Neural progenitor cell (in vitro differentiated cells): ENCODE data around the gene ZNF862. TPM values are rescaled to one million over a fixed set of nuclear protein-coding genes. Genes with fewer than 3 reads are reported as not detected.

Source experiments
- DNase-seq: peaks from one replicate; pipeline ENCODE4 v3.0.0-alpha.2; 2016; ENCODE audit warnings: low spot score
- H2AFZ ChIP-seq: fragments of 200-600 bp; sonication (generic); replicated peaks from 2 replicates; pipeline ENCODE4 v1.6.1; 2016; ENCODE audit warnings: antibody characterized with exemption
- H3F3A ChIP-seq: fragments of 200-600 bp; sonication (generic); 2 replicates; pipeline ENCODE4 v1.6.1; 2016; ENCODE audit warnings: antibody characterized with exemption, low read depth
- H3K27ac ChIP-seq: fragments of 200-600 bp; sonication (generic); 2 replicates; pipeline ENCODE4 v1.5.1; 2016; ENCODE audit warnings: mild to moderate bottlenecking
- H3K27me3 ChIP-seq: fragments of 200-600 bp; sonication (generic); 2 replicates; pipeline ENCODE4 v1.6.1; 2016; ENCODE audit warnings: mild to moderate bottlenecking, moderate library complexity
- H3K36me3 ChIP-seq: fragments of 200-600 bp; sonication (generic); 2 replicates; pipeline ENCODE4 v1.5.1; 2016
- H3K4me1 ChIP-seq: fragments of 200-600 bp; sonication (generic); 2 replicates; pipeline ENCODE4 v1.6.1; 2016; ENCODE audit warnings: mixed run types
- H3K4me2 ChIP-seq: fragments of 200-600 bp; sonication (generic); 2 replicates; pipeline ENCODE4 v1.6.1; 2016
- H3K4me3 ChIP-seq: fragments of 200-600 bp; sonication (generic); 2 replicates; pipeline ENCODE4 v1.5.1; 2016
- H3K79me2 ChIP-seq: fragments of 200-600 bp; sonication (generic); 2 replicates; pipeline ENCODE4 v1.6.1; 2016; ENCODE audit warnings: low read depth
- H3K9ac ChIP-seq: fragments of 200-600 bp; sonication (generic); 2 replicates; pipeline ENCODE4 v1.6.1; 2016
- H3K9me3 ChIP-seq: fragments of 200-600 bp; sonication (generic); 2 replicates; pipeline ENCODE4 v1.5.1; 2016; ENCODE audit warnings: low read depth
- H4K20me1 ChIP-seq: fragments of 200-600 bp; sonication (generic); 2 replicates; pipeline ENCODE4 v1.6.1; 2016; ENCODE audit warnings: low read depth
- H3K27ac Mint-ChIP-seq: 3 replicates; pipeline ENCODE4 v1.8.0; 2021; ENCODE audit warnings: mixed read lengths
- H3K27me3 Mint-ChIP-seq: 2 replicates; pipeline ENCODE4 v1.8.0; 2022; ENCODE audit warnings: low read depth, mild to moderate bottlenecking, inconsistent platforms, moderate library complexity, mixed read lengths; ENCODE audit not compliant: insufficient read depth
- H3K36me3 Mint-ChIP-seq: 3 replicates; pipeline ENCODE4 v1.8.0; 2021; ENCODE audit warnings: mixed read lengths
- H3K4me1 Mint-ChIP-seq: 3 replicates; pipeline ENCODE4 v1.8.0; 2021; ENCODE audit warnings: mixed read lengths
- H3K4me3 Mint-ChIP-seq: 3 replicates; pipeline ENCODE4 v1.8.0; 2021; ENCODE audit warnings: mild to moderate bottlenecking, moderate library complexity, mixed read lengths
- H3K9me3 Mint-ChIP-seq: 3 replicates; pipeline ENCODE4 v1.8.0; 2020; ENCODE audit warnings: mixed read lengths
- CTCF ChIP-seq: fragments of 200-600 bp; sonication (generic); IDR thresholded peaks from 2 replicates; pipeline ENCODE4 v1.5.1; 2017; ENCODE audit warnings: antibody characterized with exemption, mild to moderate bottlenecking
- EZH2 ChIP-seq: fragments of 200-600 bp; sonication (generic); IDR thresholded peaks from 2 replicates; pipeline ENCODE4 v1.6.1; 2017; ENCODE audit warnings: antibody characterized with exemption, mild to moderate bottlenecking, moderate library complexity
- EZH2phosphoT487 ChIP-seq: fragments of 200-600 bp; sonication (generic); IDR thresholded peaks from 2 replicates; pipeline ENCODE4 v1.6.1; 2017; ENCODE audit warnings: antibody characterized with exemption
- total RNA-seq: library from RNA; depleted of rRNA; stranded (reverse); fragments of >200 nt; gene quantifications from 2 replicates; pipeline ENCODE4 v1.2.3, GENCODE V29; 2015; ENCODE audit warnings: low replicate concordance

ZNF862 gene
- total RNA-seq, 1 donor from 2014 or later = 5.9 TPM

- H3K27me3 Mint-ChIP-seq = peaks cover 3% of the 10 kb centered on the region
- no peak for DNase-seq
- TF ChIP-seq EZH2phosphoT487 (no peak), CTCF (no peak), EZH2 (no peak)
- H3K9me3 Mint-ChIP-seq = no peaks in the 10 kb centered on the region
- Histone ChIP-seq H2AFZ (no peak overlapping the region), H3K79me2 (no peaks in the 10 kb centered on the region), H3K4me1 (no peaks in the 10 kb centered on the region), H3K9me3 (no peaks in the 10 kb centered on the region), H3K4me2 (no peak overlapping the region), H3K4me3 (no peak overlapping the region), H3F3A (no peaks in the 10 kb centered on the region), H3K27ac (no peak overlapping the region), H3K27me3 (no peaks in the 10 kb centered on the region), H3K36me3 (no peaks in the 10 kb centered on the region), H4K20me1 (no peaks in the 10 kb centered on the region), H3K9ac (no peak overlapping the region)
- no peaks in the 10 kb centered on the region for H3K4me1 Mint-ChIP-seq
- no peaks in the 10 kb centered on the region for H3K36me3 Mint-ChIP-seq
- no peak overlapping the region for H3K4me3 Mint-ChIP-seq
- no peak overlapping the region for H3K27ac Mint-ChIP-seq
These were observed 29.9 kb upstream of the ZNF862 start for GRCh38 chr7:149808311-149808710.

GRCh38 chr7:149809215-149809614 lies 29.0 kb upstream of the ZNF862 start:
- no peaks in the 10 kb centered on the region for H3K9me3 Mint-ChIP-seq
- H3K27ac Mint-ChIP-seq = no peak overlapping the region
- no peaks in the 10 kb centered on the region for H3K36me3 Mint-ChIP-seq
- Histone ChIP-seq H3K4me3 (no peak overlapping the region), H3K36me3 (no peaks in the 10 kb centered on the region), H3K79me2 (no peaks in the 10 kb centered on the region), H4K20me1 (no peaks in the 10 kb centered on the region), H3K9ac (no peak overlapping the region), H2AFZ (no peak overlapping the region), H3K4me1 (no peaks in the 10 kb centered on the region), H3K27ac (no peak overlapping the region), H3K9me3 (no peaks in the 10 kb centered on the region), H3K27me3 (no peaks in the 10 kb centered on the region), H3F3A (no peaks in the 10 kb centered on the region), H3K4me2 (no peak overlapping the region)
- no peaks in the 10 kb centered on the region for H3K4me1 Mint-ChIP-seq
- peaks cover 3% of the 10 kb centered on the region for H3K27me3 Mint-ChIP-seq
- no peak overlapping the region for H3K4me3 Mint-ChIP-seq
- no peak for TF ChIP-seq EZH2phosphoT487
- no peak for TF ChIP-seq CTCF
- no peak for TF ChIP-seq EZH2
- no peak for DNase-seq

GRCh38 chr7:149811221-149811620 lies 27.0 kb upstream of the ZNF862 start:
- no peaks in the 10 kb centered on the region for H3K9me3 Mint-ChIP-seq
- H3F3A ChIP-seq = no peaks in the 10 kb centered on the region
- TF ChIP-seq EZH2phosphoT487 (no peak), CTCF (peak; percentile 43)
- H3K27ac ChIP-seq = no peak overlapping the region
- no peak overlapping the region for H3K27ac Mint-ChIP-seq
- no peak overlapping the region for H3K4me3 ChIP-seq
- H3K4me1 Mint-ChIP-seq = no peaks in the 10 kb centered on the region
- H3K4me1 ChIP-seq = peaks cover 5% of the 10 kb centered on the region
- no peak overlapping the region for H2AFZ ChIP-seq
- H3K27me3 Mint-ChIP-seq = peaks cover 3% of the 10 kb centered on the region
- no peaks in the 10 kb centered on the region for H4K20me1 ChIP-seq
- no peak for DNase-seq
- no peak overlapping the region for H3K4me3 Mint-ChIP-seq
- no peaks in the 10 kb centered on the region for H3K36me3 Mint-ChIP-seq
- H3K79me2 ChIP-seq = no peaks in the 10 kb centered on the region
- no peak overlapping the region for H3K9ac ChIP-seq
- H3K36me3 ChIP-seq = no peaks in the 10 kb centered on the region
- no peaks in the 10 kb centered on the region for H3K9me3 ChIP-seq
- H3K27me3 ChIP-seq = no peaks in the 10 kb centered on the region
- no peak overlapping the region for H3K4me2 ChIP-seq
